CD4-positive, alpha-beta T cell (primary cell): ENCODE data around the gene FOXL2NB. TPM values are rescaled to one million over a fixed set of nuclear protein-coding genes. Genes with fewer than 3 reads are reported as not detected.

Experiments used
- ATAC-seq: fragments of 200-7000 bp; cut with Tn5 transposase; one replicate; pipeline ENCODE4 v1.10.0; 2022; ENCODE audit warnings: mild to moderate bottlenecking; ENCODE audit not compliant: poor library complexity
- CTCF ChIA-PET: fragments of 350-600 bp; sonication (Branson Sonifier 250); formaldehyde crosslinking; loops from one replicate; lab custom pipeline; 2021; ENCODE audit warnings: antibody characterized with exemption, inconsistent platforms; lab: Charles Lee
- POLR2A ChIA-PET: fragments of 350-600 bp; sonication (Branson Sonifier 250); formaldehyde crosslinking; loops from one replicate; lab custom pipeline; 2021; ENCODE audit warnings: antibody characterized with exemption, inconsistent platforms; lab: Charles Lee
- DNase-seq, 14 experiments: peaks; one replicate each; pipeline ENCODE4 v3.0.0-alpha.2; 2013 to 2020; ENCODE audit warnings: mixed read lengths in 2 of 14
- H3K27ac ChIP-seq, 2 donors: one replicate each; pipeline versions ENCODE4 v1.5.1 to v1.7.0; 2013; ENCODE audit warnings: low read length in 2 of 2, low read depth in 1 of 2, mild to moderate bottlenecking in 1 of 2
- H3K27me3 ChIP-seq, 2 experiments: 1 replicate in 1 of 2; 2 replicates in 1 of 2; pipeline versions ENCODE4 v1.6.1 to v1.7.0; 2013; ENCODE audit warnings: low read length in 2 of 2, control low read depth in 1 of 2, mild to moderate bottlenecking in 1 of 2, moderate library complexity in 1 of 2; ENCODE audit not compliant: insufficient read depth in 2 of 2, control insufficient read depth in 1 of 2
- H3K36me3 ChIP-seq: one replicate; pipeline ENCODE4 v1.6.1; 2013; ENCODE audit warnings: low read length, control low read depth; ENCODE audit not compliant: insufficient read depth
- H3K4me1 ChIP-seq: one replicate; pipeline ENCODE4 v1.6.1; 2013; ENCODE audit warnings: low read length, control low read depth; ENCODE audit not compliant: insufficient read depth
- H3K4me3 ChIP-seq: one replicate; pipeline ENCODE4 v1.5.1; 2013; ENCODE audit warnings: mild to moderate bottlenecking, low read length, moderate library complexity
- H3K9me3 ChIP-seq, 2 experiments: 1 replicate in 1 of 2; 2 replicates in 1 of 2; pipeline versions ENCODE4 v1.6.1 to v1.7.0; 2013; ENCODE audit warnings: low read length in 2 of 2, mild to moderate bottlenecking in 2 of 2, control low read depth in 1 of 2, moderate library complexity in 1 of 2; ENCODE audit not compliant: control insufficient read depth in 1 of 2, insufficient read depth in 1 of 2
- H3K27ac Mint-ChIP-seq: one replicate; pipeline ENCODE4 v1.8.0; 2020; ENCODE audit warnings: mixed read lengths
- H3K27me3 Mint-ChIP-seq: one replicate; pipeline ENCODE4 v1.8.0; 2021; ENCODE audit warnings: mixed read lengths
- H3K36me3 Mint-ChIP-seq: one replicate; pipeline ENCODE4 v1.8.0; 2021; ENCODE audit warnings: low read depth, mixed read lengths
- H3K4me1 Mint-ChIP-seq: one replicate; pipeline ENCODE4 v1.8.0; 2021; ENCODE audit warnings: low read depth, mixed read lengths
- H3K4me3 Mint-ChIP-seq: one replicate; pipeline ENCODE4 v1.8.0; 2020; ENCODE audit warnings: mild to moderate bottlenecking, mixed read lengths
- H3K9me3 Mint-ChIP-seq: one replicate; pipeline ENCODE4 v1.8.0; 2020; ENCODE audit warnings: mixed read lengths
- CTCF ChIP-seq: fragments of 200-600 bp; IDR thresholded peaks from one replicate; pipeline ENCODE4 v1.8.0; 2022; ENCODE audit warnings: antibody characterized with exemption, mild to moderate bottlenecking
- intact Hi-C, 2 experiments: fragments of 100-400 bp; cut with DNase I in 1 of 2; cut with micrococcal nuclease in 1 of 2; formaldehyde crosslinking; loops; one replicate each; pipeline versions ENCODE4 v1.15.1 to v1.9.0; 2023 to 2025; cut with DNase I, micrococcal nuclease
- total RNA-seq, 174 experiments: library from RNA in 2 of 174; stranded (reverse) in 2 of 174; gene quantifications; one replicate each; pipeline ENCODE4 v1.2.3 and lab custom pipeline; 2021 to 2026

The FOXL2NB gene
- total RNA-seq, 2 experiments from 2014 or later = not detected

GRCh38 chr3:138911621-138912020 is 35.4 kb upstream of the FOXL2NB start:
- no peaks in the 10 kb centered on the region for H3K4me1 Mint-ChIP-seq
- H3K27me3 Mint-ChIP-seq = no peaks in the 10 kb centered on the region
- no peak overlapping the region for H3K27ac Mint-ChIP-seq
- Histone ChIP-seq H3K4me1 (peaks cover 18% of the 10 kb centered on the region), H3K9me3 (no peaks in the 10 kb centered on the region), H3K4me3 (no peak overlapping the region), H3K36me3 (no peaks in the 10 kb centered on the region), H3K27me3 (no peaks in the 10 kb centered on the region), H3K27ac (no peak overlapping the region)
- POLR2A ChIA-PET = no interaction called here
- no peaks in the 10 kb centered on the region for H3K36me3 Mint-ChIP-seq
- no peak overlapping the region for H3K4me3 Mint-ChIP-seq
- ATAC-seq = no peak
- CTCF ChIA-PET = interaction anchor here (1.1 to 4.4 kb wide), 2 partner anchors 13 to 77 kb away, joined by 3 to 33 read pairs; partner anchors contain the start of gene PIK3CB
- H3K9me3 Mint-ChIP-seq = no peaks in the 10 kb centered on the region
- intact Hi-C loops = no loop called here
- no peak for TF ChIP-seq CTCF
- DNase-seq = no peak

GRCh38 chr3:138912237-138912636 is 34.8 kb upstream of the FOXL2NB start:
- ChIA-PET POLR2A (interaction anchor here (1.7 kb wide), 1 partner anchor 318 kb away, joined by 6 read pairs; the partner anchor contains the start of gene CEP70), CTCF (interaction anchor here (1.1 to 5.2 kb wide), 3 partner anchors 13 to 212 kb away, joined by 3 to 121 read pairs (median 33); partner anchors contain the start of gene PIK3CB)
- Mint-ChIP-seq H3K4me3 (no peak overlapping the region), H3K27ac (no peak overlapping the region), H3K4me1 (no peaks in the 10 kb centered on the region), H3K27me3 (no peaks in the 10 kb centered on the region), H3K36me3 (no peaks in the 10 kb centered on the region), H3K9me3 (no peaks in the 10 kb centered on the region)
- H3K36me3 ChIP-seq = no peaks in the 10 kb centered on the region
- no peak for TF ChIP-seq CTCF
- ATAC-seq = no peak
- no peak for DNase-seq
- no peaks in the 10 kb centered on the region for H3K9me3 ChIP-seq
- intact Hi-C loops = no loop called here
- H3K27ac ChIP-seq = no peak overlapping the region
- H3K4me1 ChIP-seq = peaks cover 18% of the 10 kb centered on the region
- no peaks in the 10 kb centered on the region for H3K27me3 ChIP-seq
- H3K4me3 ChIP-seq = no peak overlapping the region

GRCh38 chr3:138913766-138914165 is 33.3 kb upstream of the FOXL2NB start:
- Mint-ChIP-seq H3K4me3 (peak overlapping the region; percentile 7), H3K9me3 (no peaks in the 10 kb centered on the region), H3K27ac (no peak overlapping the region), H3K4me1 (no peaks in the 10 kb centered on the region), H3K27me3 (no peaks in the 10 kb centered on the region), H3K36me3 (no peaks in the 10 kb centered on the region)
- H3K4me1 ChIP-seq = peaks cover 18% of the 10 kb centered on the region
- ATAC-seq (no peak), DNase-seq (no peak)
- ChIA-PET CTCF (interaction anchor here (4.4 to 5.2 kb wide), 2 partner anchors 11 to 214 kb away, joined by 33 to 121 read pairs; no protein-coding TSS in a partner anchor), POLR2A (interaction anchor here (1.7 kb wide), 1 partner anchor 320 kb away, joined by 6 read pairs; the partner anchor contains the start of gene CEP70)
- H3K36me3 ChIP-seq = no peaks in the 10 kb centered on the region
- H3K27ac ChIP-seq = no peak overlapping the region
- no peak for TF ChIP-seq CTCF
- peaks cover 0 to 4% of the 10 kb centered on the region in 2 experiments for H3K27me3 ChIP-seq
- H3K9me3 ChIP-seq = no peaks in the 10 kb centered on the region
- intact Hi-C loops = loop anchor here in 1 of 2 experiments (2.0 kb wide), 1 partner anchor 79 kb away; the partner anchor contains the start of gene PIK3CB
- no peak overlapping the region for H3K4me3 ChIP-seq
